GM15510 (cell line): ENCODE results near the gene FXYD6.

Source experiments
- POLR2A ChIP-seq: IDR thresholded peaks from 3 replicates; pipeline ENCODE4 v1.6.1; 2011; ENCODE audit warnings: borderline replicate concordance; ENCODE audit not compliant: insufficient read length; ENCODE audit errors: extremely low read depth

FXYD6 gene

DNA sequence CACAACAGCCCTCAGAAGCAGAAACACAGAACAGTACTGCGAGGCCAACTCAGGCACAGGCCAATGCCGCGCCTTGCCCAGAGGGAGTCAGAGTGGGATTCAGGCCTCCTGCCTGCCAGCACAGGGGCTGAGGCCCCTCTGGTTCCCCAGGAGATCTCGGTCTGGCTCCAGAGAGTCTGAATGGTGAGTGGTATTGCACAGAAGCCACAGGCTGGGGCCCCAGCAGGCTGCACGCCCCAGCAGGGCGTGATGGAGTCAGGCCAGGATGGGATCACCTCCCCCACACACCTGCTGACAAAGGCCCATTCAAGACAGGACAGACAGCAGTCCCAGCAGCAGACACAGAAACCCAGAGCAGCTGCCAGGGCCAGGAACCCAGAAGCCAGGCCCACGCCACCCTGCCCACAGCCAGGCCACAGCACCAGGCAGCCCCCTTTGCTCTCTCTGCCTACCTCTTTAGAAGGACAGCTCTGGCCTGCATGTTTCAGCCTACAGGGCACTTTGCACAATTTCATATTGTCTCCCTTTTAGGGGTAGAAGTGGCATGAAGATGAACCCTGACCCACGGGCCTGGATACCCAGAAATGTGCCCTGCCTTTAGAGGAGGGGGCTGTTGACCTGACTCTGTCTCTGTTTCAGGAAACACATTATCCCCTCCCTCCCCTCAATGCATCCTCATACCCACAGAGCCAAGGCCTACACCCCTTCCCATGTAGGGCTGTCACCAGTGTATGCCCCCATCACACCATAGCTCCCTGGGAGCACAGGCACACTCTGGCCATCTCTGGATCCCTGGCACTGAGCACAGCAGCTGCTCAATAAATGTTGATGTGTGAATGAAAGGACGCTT is 6.1 kb downstream of the FXYD6 start:
- no peak for TF ChIP-seq POLR2A

DNA sequence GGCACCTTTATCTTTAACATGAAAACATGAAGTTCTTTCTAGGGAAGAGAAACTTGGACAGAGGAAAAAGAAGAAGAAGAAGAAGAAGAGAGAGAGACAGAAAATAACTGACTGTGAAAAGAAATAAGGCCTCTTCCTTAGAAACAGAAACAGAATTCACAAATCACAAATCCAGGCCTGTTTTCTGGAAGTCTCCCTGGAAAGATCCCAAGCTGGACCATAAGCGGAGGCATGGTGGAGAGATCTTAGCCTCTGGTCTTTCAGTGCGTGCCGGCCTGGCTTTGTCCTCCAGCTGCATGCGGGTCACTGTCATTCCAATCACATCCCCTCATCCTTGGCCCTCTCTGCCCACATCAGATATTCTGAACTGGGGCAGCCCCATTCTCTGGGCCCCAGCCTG is 6.9 kb downstream of the FXYD6 start:
- TF ChIP-seq POLR2A: no peak

- TF ChIP-seq POLR2A: no peak
These were observed 7.5 kb downstream of the FXYD6 start for GRCh38 chr11:117868815-117869561.

GRCh38 chr11:117868088-117868487 is 8.4 kb downstream of the FXYD6 start:
- no peak for TF ChIP-seq POLR2A

- TF ChIP-seq POLR2A: no peak
These were observed 9.9 kb downstream of the FXYD6 start for GRCh38 chr11:117866526-117866925.

DNA sequence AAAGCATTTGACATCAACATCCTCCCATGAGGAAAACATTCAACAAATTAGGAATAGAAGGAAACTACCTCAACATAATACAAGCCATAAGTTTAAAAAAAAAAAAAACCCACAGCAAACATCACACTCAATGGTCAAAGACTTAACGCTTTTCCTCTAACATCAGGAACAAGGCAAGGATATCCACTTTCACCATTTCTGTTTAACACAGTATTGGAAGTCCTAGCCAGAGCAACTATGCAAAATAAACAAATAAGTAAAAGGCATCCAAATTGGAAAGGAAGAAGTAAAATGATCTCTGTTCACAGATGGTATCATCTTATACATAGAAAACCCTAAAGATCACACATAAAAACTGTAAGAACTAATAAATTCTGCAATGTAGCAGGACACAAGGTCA is 13.1 kb downstream of the FXYD6 start:
- TF ChIP-seq POLR2A: no peak

DNA sequence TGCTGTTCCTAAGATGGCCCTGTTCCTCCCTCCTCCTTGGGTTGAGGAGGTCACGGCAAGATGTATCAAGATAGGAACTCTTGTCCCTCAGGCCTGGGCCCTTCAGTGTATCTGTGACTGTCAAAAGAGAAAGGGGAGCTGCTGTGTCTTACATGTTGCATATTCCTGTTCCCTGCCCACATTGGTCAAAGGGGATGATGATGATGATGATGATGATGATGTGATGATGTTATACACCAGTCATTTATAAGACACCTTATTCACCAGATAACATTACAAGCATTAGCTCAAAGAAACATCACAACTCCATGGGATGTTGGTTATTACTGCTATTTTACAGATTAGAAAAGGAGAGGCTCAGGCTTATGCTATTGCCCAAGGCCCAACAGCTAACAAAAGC is 13.7 kb downstream of the FXYD6 start:
- no peak for TF ChIP-seq POLR2A

- TF ChIP-seq POLR2A: no peak
These were observed 14.3 kb downstream of the FXYD6 start for GRCh38 chr11:117862019-117862725.

- TF ChIP-seq POLR2A: no peak
These were observed 15.1 kb downstream of the FXYD6 start for GRCh38 chr11:117861151-117862018.

GRCh38 chr11:117860139-117860538 is 16.3 kb downstream of the FXYD6 start:
- no peak for TF ChIP-seq POLR2A

GRCh38 chr11:117859488-117860112 is 16.9 kb downstream of the FXYD6 start:
- no peak for TF ChIP-seq POLR2A

DNA sequence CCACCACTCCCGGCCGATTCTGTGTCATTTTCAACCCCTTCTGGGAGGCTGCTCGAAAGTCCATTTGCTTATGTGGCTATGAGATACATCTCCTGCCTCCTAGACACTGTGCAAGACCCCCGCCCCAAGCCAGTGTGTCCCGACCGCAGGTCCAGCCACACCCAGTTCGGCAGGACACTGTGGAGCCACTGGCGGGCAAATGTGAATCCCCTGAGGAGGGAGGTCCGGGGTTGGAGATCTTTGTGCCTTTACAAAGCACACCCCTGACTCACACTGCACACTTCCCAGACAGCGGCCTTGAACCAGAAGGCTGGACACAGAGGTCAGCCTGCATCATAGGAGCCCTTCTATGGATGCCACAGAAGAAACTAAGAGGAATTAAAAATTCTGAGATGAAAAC is 17.4 kb downstream of the FXYD6 start:
- no peak for TF ChIP-seq POLR2A

- no peak for TF ChIP-seq POLR2A
These were observed 18.6 kb downstream of the FXYD6 start for GRCh38 chr11:117857734-117858414.
